GM13977 (cell line): ENCODE measurements around the gene OR10A3.

Source experiments
- DNase-seq: peaks from one replicate; pipeline ENCODE4 v3.0.0; 2012; ENCODE audit warnings: low spot score
- in situ Hi-C: fragments of 300-500 bp; cut with MboI; formaldehyde crosslinking; loops from one replicate; pipeline ENCODE4 v1.12.0; 2022; ENCODE audit warnings: low sequenced_read_pairs, low pct_unique_long_range_greater_than_20kb, mixed read lengths, inconsistent platforms; ENCODE audit not compliant: unreplicated experiment
- TF ChIP-seq, protein P1 (sequence below): IDR thresholded peaks from 2 replicates; pipeline ENCODE4 v1.5.1; 2012; ENCODE audit warnings: mild to moderate bottlenecking, control low read depth; ENCODE audit not compliant: insufficient read depth; ENCODE audit errors: extremely low read depth, missing control alignments

The OR10A3 gene

GRCh38 chr11:7944123-7944522, 2.6 kb upstream of the OR10A3 start:
- in situ Hi-C loops: no loop called here
- no peak for DNase-seq
- TF ChIP-seq, protein P1, sequence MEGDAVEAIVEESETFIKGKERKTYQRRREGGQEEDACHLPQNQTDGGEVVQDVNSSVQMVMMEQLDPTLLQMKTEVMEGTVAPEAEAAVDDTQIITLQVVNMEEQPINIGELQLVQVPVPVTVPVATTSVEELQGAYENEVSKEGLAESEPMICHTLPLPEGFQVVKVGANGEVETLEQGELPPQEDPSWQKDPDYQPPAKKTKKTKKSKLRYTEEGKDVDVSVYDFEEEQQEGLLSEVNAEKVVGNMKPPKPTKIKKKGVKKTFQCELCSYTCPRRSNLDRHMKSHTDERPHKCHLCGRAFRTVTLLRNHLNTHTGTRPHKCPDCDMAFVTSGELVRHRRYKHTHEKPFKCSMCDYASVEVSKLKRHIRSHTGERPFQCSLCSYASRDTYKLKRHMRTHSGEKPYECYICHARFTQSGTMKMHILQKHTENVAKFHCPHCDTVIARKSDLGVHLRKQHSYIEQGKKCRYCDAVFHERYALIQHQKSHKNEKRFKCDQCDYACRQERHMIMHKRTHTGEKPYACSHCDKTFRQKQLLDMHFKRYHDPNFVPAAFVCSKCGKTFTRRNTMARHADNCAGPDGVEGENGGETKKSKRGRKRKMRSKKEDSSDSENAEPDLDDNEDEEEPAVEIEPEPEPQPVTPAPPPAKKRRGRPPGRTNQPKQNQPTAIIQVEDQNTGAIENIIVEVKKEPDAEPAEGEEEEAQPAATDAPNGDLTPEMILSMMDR: no peak

GRCh38 chr11:7941146-7941545, 362 bp downstream of the OR10A3 start:
- no peak for DNase-seq
- TF ChIP-seq, protein P1: no peak
- in situ Hi-C loops: no loop called here

DNA sequence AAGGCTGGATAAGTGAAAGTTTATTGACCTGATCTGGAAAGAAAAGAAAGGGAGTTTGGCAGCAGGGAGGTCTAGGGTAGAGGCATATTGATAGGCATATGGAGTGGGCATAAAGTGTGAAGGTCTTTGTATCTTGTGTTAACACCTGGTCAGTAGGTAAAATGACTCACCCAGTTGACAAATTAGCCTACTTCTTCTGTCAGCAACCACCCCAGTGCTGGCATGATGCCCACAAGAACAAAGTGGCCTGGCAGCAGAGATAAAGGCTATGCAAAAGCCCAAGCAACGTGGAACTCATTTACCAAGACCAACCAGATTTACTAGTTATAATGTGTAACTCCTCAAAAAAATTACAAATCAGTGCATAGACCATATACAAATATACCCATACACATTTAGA, 4.9 kb downstream of the OR10A3 start:
- no peak for DNase-seq
- TF ChIP-seq, protein P1: no peak
- in situ Hi-C loops: no loop called here

GRCh38 chr11:7931168-7931567, 10.3 kb downstream of the OR10A3 start, which contains the start of gene OR10A6:
Gene OR10A6 (minus strand): TSS chr11:7931268. CDS start chr11:7928662, 2,606 bp downstream.
- TF ChIP-seq, protein P1: no peak
- in situ Hi-C loops: no loop called here
- no peak for DNase-seq

- in situ Hi-C loops: no loop called here
- TF ChIP-seq, protein P1: no peak
- DNase-seq: no peak
Observed at GRCh38 chr11:7927635-7928034, 13.9 kb downstream of the OR10A3 start.

GRCh38 chr11:7924536-7924935, 17.0 kb downstream of the OR10A3 start:
- TF ChIP-seq, protein P1: no peak
- in situ Hi-C loops: no loop called here
- no peak for DNase-seq

DNA sequence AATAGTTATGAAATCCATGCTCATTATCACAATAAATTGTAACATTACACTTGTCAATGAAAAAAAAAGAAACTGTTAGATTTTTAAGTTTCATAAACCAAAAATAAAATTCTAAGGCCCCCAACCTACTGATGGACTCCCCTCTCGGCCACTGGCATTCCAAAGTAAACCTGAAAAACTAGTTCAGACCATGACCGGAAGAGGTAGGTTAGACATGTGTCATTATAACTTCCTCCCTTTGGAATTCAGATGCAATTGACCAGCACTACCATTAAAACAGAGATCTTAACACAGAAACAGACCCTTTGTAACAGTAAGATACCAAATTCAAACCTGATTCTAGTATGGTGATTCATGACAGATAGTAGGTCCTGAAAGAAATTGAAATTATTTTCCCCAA, 23.4 kb downstream of the OR10A3 start:
- TF ChIP-seq, protein P1: no peak
- DNase-seq: no peak
- in situ Hi-C loops: no loop called here
